ENCODE results near the gene ZIC1. TPM values are rescaled to one million over a fixed set of nuclear protein-coding genes. Genes with fewer than 3 reads are reported as not detected.
A peak's percentile ranks its signal among the peaks of the same experiment; 100 is the strongest.

ZIC1 gene
- total RNA-seq, 4 donors from 2014 or later: not detected

- H3K4me3 ChIP-seq: peak overlapping the region in 1 of 4 donors; percentile 20
- H3K4me1 ChIP-seq: peaks cover 0 to 27% (median 19%) of the 10 kb centered on the region in 4 donors
- no peak for DNase-seq
- 43% methylated on average over 45 of the region's 54 CpGs; no CpG with 5 or more reads in 1 of the 2 donors for whole genome bisulfite sequencing, 2 donors (ENCODE audit: low coverage in 1 of 2)
- H3K9me3 ChIP-seq: no peaks in the 10 kb centered on the region
- H3K27me3 ChIP-seq: peaks cover 100% of the 10 kb centered on the region
- no peak overlapping the region for H3K27ac ChIP-seq
- H3K36me3 ChIP-seq: no peaks in the 10 kb centered on the region
- in situ Hi-C loops (cut with MboI; ENCODE audit: low pct_ligation_motif_present in 1 of 4, low pct_unique_long_range_greater_than_20kb in 1 of 4, low sequenced_read_pairs in 3 of 4) (no loop called here), intact Hi-C loops (cut with DNase I; ENCODE audit: low total_unique reads) (no loop called here)
- TF ChIP-seq EP300 (IDR thresholded peaks at IDR 0.05; ENCODE audit: low read depth) (no peak), CTCF (IDR thresholded peaks at IDR 0.05) (no peak), POLR2AphosphoS5 (IDR thresholded peaks at IDR 0.05) (no peak), POLR2A (IDR thresholded peaks at IDR 0.05) (no peak)
Measured at GRCh38 chr3:147393261-147393942, 15.8 kb upstream of the ZIC1 start.

GRCh38 chr3:147393943-147394883 is 15.0 kb upstream of the ZIC1 start:
- Histone ChIP-seq H3K4me3 (peak overlapping the region in 1 of 4 donors; percentile 20), H3K36me3 (no peaks in the 10 kb centered on the region), H3K9me3 (no peaks in the 10 kb centered on the region), H3K27me3 (peaks cover 100% of the 10 kb centered on the region), H3K4me1 (peaks cover 0 to 27% (median 19%) of the 10 kb centered on the region in 4 donors), H3K27ac (no peak overlapping the region)
- intact Hi-C loops (cut with DNase I; ENCODE audit: low total_unique reads) (no loop called here), in situ Hi-C loops (cut with MboI; ENCODE audit: low pct_ligation_motif_present in 1 of 4, low pct_unique_long_range_greater_than_20kb in 1 of 4, low sequenced_read_pairs in 3 of 4) (no loop called here)
- DNase-seq: no peak
- 16 to 23% methylated on average over 14 to 31 of the region's 31 CpGs for WGBS, 2 donors (ENCODE audit: low coverage in 1 of 2)
- TF ChIP-seq CTCF (IDR thresholded peaks at IDR 0.05) (no peak), POLR2AphosphoS5 (IDR thresholded peaks at IDR 0.05) (no peak), EP300 (IDR thresholded peaks at IDR 0.05; ENCODE audit: low read depth) (no peak), POLR2A (IDR thresholded peaks at IDR 0.05) (no peak)

GRCh38 chr3:147394884-147395225 is 14.3 kb upstream of the ZIC1 start:
- peaks cover 0 to 27% (median 19%) of the 10 kb centered on the region in 4 donors for H3K4me1 ChIP-seq
- intact Hi-C loops (cut with DNase I; ENCODE audit: low total_unique reads): no loop called here
- in situ Hi-C loops (cut with MboI; ENCODE audit: low pct_ligation_motif_present in 1 of 4, low pct_unique_long_range_greater_than_20kb in 1 of 4, low sequenced_read_pairs in 3 of 4): no loop called here

More at GRCh38 chr3:147394884-147395225, 14.3 kb upstream of the ZIC1 start:
- DNase-seq: no peak
- Histone ChIP-seq H3K36me3 (no peaks in the 10 kb centered on the region), H3K27ac (no peak overlapping the region), H3K9me3 (no peaks in the 10 kb centered on the region), H3K4me3 (no peak overlapping the region), H3K27me3 (peaks cover 100% of the 10 kb centered on the region)
- 12 to 36% methylated on average over 2 to 5 of the region's 5 CpGs for WGBS, 2 donors (ENCODE audit: low coverage in 1 of 2)
- no peak for TF ChIP-seq EP300 (IDR thresholded peaks at IDR 0.05; ENCODE audit: low read depth)
- TF ChIP-seq POLR2AphosphoS5 (IDR thresholded peaks at IDR 0.05): no peak
- TF ChIP-seq CTCF (IDR thresholded peaks at IDR 0.05): no peak
- TF ChIP-seq POLR2A (IDR thresholded peaks at IDR 0.05): no peak
